Measurements from ENCODE around the gene ADGRD1.

ADGRD1 gene

GRCh38 chr12:130956009-130956408 is 2.3 kb downstream of the ADGRD1 start:
- Histone ChIP-seq H2BK12ac (ENCODE audit: low read length in 2 of 2) (no peak overlapping the region), H3K18ac (ENCODE audit: low read depth in 1 of 2, low read length in 2 of 2) (no peak overlapping the region), H4K91ac (ENCODE audit: low read length) (no peak overlapping the region), H3K27ac (ENCODE audit: low read length, poor library complexity, severe bottlenecking) (no peak overlapping the region), H3K9ac (ENCODE audit: low read length) (no peak overlapping the region), H3K79me1 (replicated peaks; ENCODE audit: low read length, poor library complexity, severe bottlenecking) (no peaks in the 10 kb centered on the region), H3K23ac (ENCODE audit: low read length in 2 of 2) (no peak overlapping the region), H2AK5ac (ENCODE audit: low read length, severe bottlenecking) (no peak overlapping the region), H3K36me3 (ENCODE audit: control insufficient read depth in 1 of 2, insufficient read depth in 2 of 2, low read depth in 1 of 2, low read length in 2 of 2) (no peaks in the 10 kb centered on the region), H2AFZ (ENCODE audit: low read depth, low read length) (no peak overlapping the region), H3K14ac (ENCODE audit: low read length in 2 of 2) (no peak overlapping the region), H4K8ac (ENCODE audit: low read length) (no peak overlapping the region), H3K4me2 (ENCODE audit: low read length, poor library complexity, severe bottlenecking) (no peak overlapping the region), H3K9me3 (ENCODE audit: control insufficient read depth, low read length) (no peaks in the 10 kb centered on the region), H2BK15ac (ENCODE audit: low read depth, poor library complexity, severe bottlenecking) (no peak overlapping the region), H3K27me3 (ENCODE audit: control insufficient read depth in 1 of 2, insufficient read depth in 1 of 2, low read length in 2 of 2) (peaks cover 7 to 16% of the 10 kb centered on the region in 2 experiments), H3K4me3 (ENCODE audit: insufficient read depth in 1 of 2, low read depth in 1 of 2, low read length in 2 of 2) (no peak overlapping the region), H2BK5ac (ENCODE audit: low read depth, low read length, poor library complexity, severe bottlenecking) (no peak overlapping the region), H2BK120ac (ENCODE audit: low read depth, low read length) (no peak overlapping the region), H3K4me1 (ENCODE audit: control insufficient read depth, insufficient read depth, low read depth, low read length) (no peaks in the 10 kb centered on the region), H3K4ac (ENCODE audit: low read depth in 1 of 2, low read length in 2 of 2) (no peak overlapping the region)
- 98% methylated on average over 8 of the region's 11 CpGs for WGBS
- no peak for DNase-seq

- no peak overlapping the region for H4K91ac ChIP-seq (ENCODE audit: low read length)
- H2BK15ac ChIP-seq (ENCODE audit: low read depth, poor library complexity, severe bottlenecking) = no peak overlapping the region
- no peaks in the 10 kb centered on the region for H3K79me1 ChIP-seq (replicated peaks; ENCODE audit: low read length, poor library complexity, severe bottlenecking)
- H4K8ac ChIP-seq (ENCODE audit: low read length) = no peak overlapping the region
- H3K14ac ChIP-seq (ENCODE audit: low read length in 2 of 2) = no peak overlapping the region
- no peaks in the 10 kb centered on the region for H3K9me3 ChIP-seq (ENCODE audit: control insufficient read depth, low read length)
- H2BK12ac ChIP-seq (ENCODE audit: low read length in 2 of 2) = no peak overlapping the region
- no peak overlapping the region for H3K4me3 ChIP-seq (ENCODE audit: insufficient read depth in 1 of 2, low read depth in 1 of 2, low read length in 2 of 2)
- no peaks in the 10 kb centered on the region for H3K36me3 ChIP-seq (ENCODE audit: control insufficient read depth in 1 of 2, insufficient read depth in 2 of 2, low read depth in 1 of 2, low read length in 2 of 2)
- no peak overlapping the region for H2BK120ac ChIP-seq (ENCODE audit: low read depth, low read length)
- no peak overlapping the region for H3K4ac ChIP-seq (ENCODE audit: low read depth in 1 of 2, low read length in 2 of 2)
- no peak overlapping the region for H2BK5ac ChIP-seq (ENCODE audit: low read depth, low read length, poor library complexity, severe bottlenecking)
- no peak overlapping the region for H3K27ac ChIP-seq (ENCODE audit: low read length, poor library complexity, severe bottlenecking)
- no peaks in the 10 kb centered on the region for H3K4me1 ChIP-seq (ENCODE audit: control insufficient read depth, insufficient read depth, low read depth, low read length)
- DNase-seq = no peak
- H3K23ac ChIP-seq (ENCODE audit: low read length in 2 of 2) = no peak overlapping the region
- no peak overlapping the region for H2AK5ac ChIP-seq (ENCODE audit: low read length, severe bottlenecking)
- WGBS = 88% methylated on average over 14 of the region's 14 CpGs
- H3K18ac ChIP-seq (ENCODE audit: low read depth in 1 of 2, low read length in 2 of 2) = no peak overlapping the region
- no peak overlapping the region for H3K9ac ChIP-seq (ENCODE audit: low read length)
- H3K27me3 ChIP-seq (ENCODE audit: control insufficient read depth in 1 of 2, insufficient read depth in 1 of 2, low read length in 2 of 2) = peaks cover 7 to 16% of the 10 kb centered on the region in 2 experiments
- no peak overlapping the region for H3K4me2 ChIP-seq (ENCODE audit: low read length, poor library complexity, severe bottlenecking)
- no peak overlapping the region for H2AFZ ChIP-seq (ENCODE audit: low read depth, low read length)
Observed at GRCh38 chr12:130956456-130957303, 3.0 kb downstream of the ADGRD1 start.

- Histone ChIP-seq H3K9me3 (ENCODE audit: control insufficient read depth, low read length) (no peaks in the 10 kb centered on the region), H4K91ac (ENCODE audit: low read length) (no peak overlapping the region), H3K79me1 (replicated peaks; ENCODE audit: low read length, poor library complexity, severe bottlenecking) (no peaks in the 10 kb centered on the region), H2BK5ac (ENCODE audit: low read depth, low read length, poor library complexity, severe bottlenecking) (no peak overlapping the region), H4K8ac (ENCODE audit: low read length) (no peak overlapping the region), H3K4me2 (ENCODE audit: low read length, poor library complexity, severe bottlenecking) (no peak overlapping the region), H2BK12ac (ENCODE audit: low read length in 2 of 2) (no peak overlapping the region), H3K4ac (ENCODE audit: low read depth in 1 of 2, low read length in 2 of 2) (no peak overlapping the region), H3K14ac (ENCODE audit: low read length in 2 of 2) (no peak overlapping the region), H2BK15ac (ENCODE audit: low read depth, poor library complexity, severe bottlenecking) (no peak overlapping the region), H3K36me3 (ENCODE audit: control insufficient read depth in 1 of 2, insufficient read depth in 2 of 2, low read depth in 1 of 2, low read length in 2 of 2) (no peaks in the 10 kb centered on the region), H3K27me3 (ENCODE audit: control insufficient read depth in 1 of 2, insufficient read depth in 1 of 2, low read length in 2 of 2) (peaks cover 7 to 14% of the 10 kb centered on the region in 2 experiments), H2AFZ (ENCODE audit: low read depth, low read length) (no peak overlapping the region), H3K27ac (ENCODE audit: low read length, poor library complexity, severe bottlenecking) (no peak overlapping the region), H3K4me1 (ENCODE audit: control insufficient read depth, insufficient read depth, low read depth, low read length) (no peaks in the 10 kb centered on the region), H3K23ac (ENCODE audit: low read length in 2 of 2) (no peak overlapping the region), H3K4me3 (ENCODE audit: insufficient read depth in 1 of 2, low read depth in 1 of 2, low read length in 2 of 2) (no peak overlapping the region), H2AK5ac (ENCODE audit: low read length, severe bottlenecking) (no peak overlapping the region), H3K9ac (ENCODE audit: low read length) (no peak overlapping the region), H3K18ac (ENCODE audit: low read depth in 1 of 2, low read length in 2 of 2) (no peak overlapping the region), H2BK120ac (ENCODE audit: low read depth, low read length) (no peak overlapping the region)
- no peak for DNase-seq
- WGBS = 78% methylated on average over 7 of the region's 7 CpGs
Observed at GRCh38 chr12:130957304-130957621, 3.6 kb downstream of the ADGRD1 start.

- H3K18ac ChIP-seq (ENCODE audit: low read depth in 1 of 2, low read length in 2 of 2) = no peak overlapping the region
- no peak overlapping the region for H3K4ac ChIP-seq (ENCODE audit: low read depth in 1 of 2, low read length in 2 of 2)
- WGBS = 90% methylated on average over 26 of the region's 26 CpGs
- H3K4me3 ChIP-seq (ENCODE audit: insufficient read depth in 1 of 2, low read depth in 1 of 2, low read length in 2 of 2) = no peak overlapping the region
- no peaks in the 10 kb centered on the region for H3K4me1 ChIP-seq (ENCODE audit: control insufficient read depth, insufficient read depth, low read depth, low read length)
- no peak overlapping the region for H2BK15ac ChIP-seq (ENCODE audit: low read depth, poor library complexity, severe bottlenecking)
- no peak overlapping the region for H2AK5ac ChIP-seq (ENCODE audit: low read length, severe bottlenecking)
- H3K79me1 ChIP-seq (replicated peaks; ENCODE audit: low read length, poor library complexity, severe bottlenecking) = no peaks in the 10 kb centered on the region
- H3K27me3 ChIP-seq (ENCODE audit: control insufficient read depth in 1 of 2, insufficient read depth in 1 of 2, low read length in 2 of 2) = peaks cover 7 to 10% of the 10 kb centered on the region in 2 experiments
- no peak overlapping the region for H4K8ac ChIP-seq (ENCODE audit: low read length)
- no peak overlapping the region for H4K91ac ChIP-seq (ENCODE audit: low read length)
- H2AFZ ChIP-seq (ENCODE audit: low read depth, low read length) = no peak overlapping the region
- H3K9me3 ChIP-seq (ENCODE audit: control insufficient read depth, low read length) = no peaks in the 10 kb centered on the region
- H3K23ac ChIP-seq (ENCODE audit: low read length in 2 of 2) = no peak overlapping the region
- no peak for DNase-seq
- no peak overlapping the region for H2BK5ac ChIP-seq (ENCODE audit: low read depth, low read length, poor library complexity, severe bottlenecking)
- H2BK120ac ChIP-seq (ENCODE audit: low read depth, low read length) = no peak overlapping the region
- no peak overlapping the region for H3K14ac ChIP-seq (ENCODE audit: low read length in 2 of 2)
- H2BK12ac ChIP-seq (ENCODE audit: low read length in 2 of 2) = no peak overlapping the region
- H3K4me2 ChIP-seq (ENCODE audit: low read length, poor library complexity, severe bottlenecking) = no peak overlapping the region
- H3K36me3 ChIP-seq (ENCODE audit: control insufficient read depth in 1 of 2, insufficient read depth in 2 of 2, low read depth in 1 of 2, low read length in 2 of 2) = no peaks in the 10 kb centered on the region
- H3K27ac ChIP-seq (ENCODE audit: low read length, poor library complexity, severe bottlenecking) = no peak overlapping the region
- no peak overlapping the region for H3K9ac ChIP-seq (ENCODE audit: low read length)
Observed at GRCh38 chr12:130958557-130959140, 4.9 kb downstream of the ADGRD1 start.
